Peyer's patch (tissue), 4 donors: ENCODE data around the gene TRPM3. TPM values are rescaled to one million over a fixed set of nuclear protein-coding genes. Genes with fewer than 3 reads are reported as not detected.
"Not testable (repeated sequence)": the region's sequence is repeated elsewhere in the genome, so short reads cannot be mapped to it uniquely, and the experiment has no call there.

Source experiments
- DNase-seq, 3 donors: peaks; one replicate each; pipeline ENCODE4 v3.0.0-alpha.2; 2017 to 2019
- H3K27ac ChIP-seq, 4 donors: fragments of 200-600 bp; sonication (generic); one replicate each; pipeline ENCODE4 v1.5.1; 2016 to 2019
- H3K27me3 ChIP-seq, 2 donors: fragments of 200-600 bp; sonication (generic); one replicate each; pipeline ENCODE4 v1.5.1; 2019
- H3K36me3 ChIP-seq, 3 donors: fragments of 200-600 bp; sonication (generic); one replicate each; pipeline ENCODE4 v1.5.1; 2016 to 2019
- H3K4me1 ChIP-seq, 4 donors: fragments of 200-600 bp; sonication (generic); one replicate each; pipeline ENCODE4 v1.5.1; 2016 to 2019
- H3K4me3 ChIP-seq, 4 donors: fragments of 200-600 bp; sonication (generic); 1 replicate in 3 of 4; 2 replicates in 1 of 4; pipeline ENCODE4 v1.5.1; 2016 to 2019; ENCODE audit warnings: mild to moderate bottlenecking in 1 of 4
- H3K9me3 ChIP-seq, 4 donors: fragments of 200-600 bp; sonication (generic); one replicate each; pipeline ENCODE4 v1.5.1; 2016 to 2019; ENCODE audit warnings: mild to moderate bottlenecking in 1 of 4
- CTCF ChIP-seq, 6 experiments: fragments of 450-650 bp in 4 of 6; fragments of 200-600 bp in 2 of 6; sonication (generic) in 1 of 6; IDR thresholded peaks; one replicate each; pipeline ENCODE4 v1.5.1; 2017 to 2019; ENCODE audit warnings: antibody characterized with exemption in 6 of 6, mild to moderate bottlenecking in 3 of 6, moderate library complexity in 1 of 6
- POLR2A ChIP-seq, 2 donors: fragments of 450-650 bp; IDR thresholded peaks; one replicate each; pipeline ENCODE4 v1.5.1; 2017; ENCODE audit warnings: antibody characterized with exemption in 2 of 2, mild to moderate bottlenecking in 2 of 2, moderate library complexity in 2 of 2
- total RNA-seq, 4 donors: library from RNA; depleted of rRNA; stranded (reverse); fragments of >200 nt; gene quantifications; one replicate each; pipeline ENCODE4 v1.1.0, GENCODE V29; 2016

The TRPM3 gene
- total RNA-seq, 4 donors from 2014 or later = 0.28 to 0.80 TPM; not detected in 2

DNA sequence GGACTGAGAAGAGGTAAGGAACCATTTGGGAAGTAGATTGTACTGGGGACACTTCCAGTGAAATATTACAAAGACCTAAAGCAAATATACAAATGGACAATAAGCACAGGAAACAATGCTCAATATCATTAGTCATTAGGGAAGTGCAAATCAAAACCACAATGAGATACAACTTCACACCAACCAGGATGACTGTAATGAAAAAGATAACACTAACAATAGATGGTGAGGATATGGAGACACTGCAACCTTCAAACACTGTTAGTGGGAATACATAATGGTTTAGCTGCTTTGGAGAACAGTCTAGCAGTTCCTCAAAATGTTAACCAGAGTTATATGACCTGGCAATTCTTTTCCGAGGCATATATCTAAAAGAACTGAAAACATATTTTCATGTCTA is 149.7 kb downstream of the TRPM3 start:
- TF ChIP-seq POLR2A (IDR thresholded peaks at IDR 0.05) (no peak), CTCF (IDR thresholded peaks at IDR 0.05) (no peak)
- H3K36me3 ChIP-seq = no peaks in the 10 kb centered on the region
- H3K4me3 ChIP-seq = no peak overlapping the region
- no peaks in the 10 kb centered on the region for H3K9me3 ChIP-seq
- no peaks in the 10 kb centered on the region for H3K27me3 ChIP-seq
- H3K4me1 ChIP-seq = no peaks in the 10 kb centered on the region
- no peak overlapping the region for H3K27ac ChIP-seq
- DNase-seq = no peak

- not testable (repeated sequence) for H3K9me3 ChIP-seq, DNase-seq, H3K27ac ChIP-seq, H3K27me3 ChIP-seq, H3K4me1 ChIP-seq, H3K4me3 ChIP-seq, H3K36me3 ChIP-seq
Measured at GRCh38 chr9:70966380-70966779, 155.0 kb downstream of the TRPM3 start.

DNA sequence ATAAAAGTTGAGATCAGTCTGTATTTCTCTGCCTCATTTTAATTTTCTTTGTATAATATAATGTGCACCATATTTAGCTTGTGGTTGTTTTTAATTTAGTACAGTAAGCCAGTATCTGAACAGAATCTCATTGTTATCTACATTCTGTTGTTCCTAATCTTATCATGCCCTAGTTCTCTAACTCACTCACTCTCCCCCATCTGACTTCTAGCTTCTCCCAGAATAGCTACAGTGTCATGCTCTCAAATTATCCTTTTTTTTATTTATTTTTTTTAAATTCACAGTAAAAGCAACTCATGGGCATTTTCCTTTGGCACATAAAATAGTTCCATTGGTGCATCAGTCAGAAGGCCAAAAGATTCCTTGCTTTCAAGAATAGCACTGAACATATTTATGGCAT is 156.6 kb downstream of the TRPM3 start:
- Histone ChIP-seq H3K4me1 (no peaks in the 10 kb centered on the region), H3K27ac (no peak overlapping the region), H3K9me3 (no peaks in the 10 kb centered on the region), H3K27me3 (no peaks in the 10 kb centered on the region), H3K4me3 (no peak overlapping the region), H3K36me3 (no peaks in the 10 kb centered on the region)
- TF ChIP-seq CTCF (IDR thresholded peaks at IDR 0.05) = no peak
- no peak for TF ChIP-seq POLR2A (IDR thresholded peaks at IDR 0.05)
- DNase-seq = no peak

DNA sequence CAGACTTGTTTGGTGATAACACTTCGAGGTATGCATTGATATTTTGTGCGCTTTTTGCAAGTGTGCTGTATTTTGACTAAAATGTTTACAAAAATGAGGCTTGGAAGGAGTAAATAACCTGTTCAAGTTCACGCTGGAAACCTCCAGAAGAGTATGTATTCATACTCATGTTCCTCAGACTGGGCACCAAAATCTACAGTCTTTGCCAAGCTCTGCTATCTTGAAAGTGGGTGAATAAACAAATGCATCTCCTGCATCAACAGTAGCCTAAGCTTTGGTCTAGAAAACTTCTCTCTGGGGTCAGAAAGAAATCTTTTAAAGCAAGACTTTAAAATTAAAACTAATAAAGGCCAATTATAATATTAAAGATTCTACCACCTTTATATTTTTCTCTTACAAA is 157.9 kb downstream of the TRPM3 start:
- H3K4me3 ChIP-seq = no peak overlapping the region
- H3K4me1 ChIP-seq = no peaks in the 10 kb centered on the region
- H3K27ac ChIP-seq = no peak overlapping the region
- H3K27me3 ChIP-seq = no peaks in the 10 kb centered on the region
- H3K9me3 ChIP-seq = no peaks in the 10 kb centered on the region
- TF ChIP-seq CTCF (IDR thresholded peaks at IDR 0.05) (no peak), POLR2A (IDR thresholded peaks at IDR 0.05) (no peak)
- no peaks in the 10 kb centered on the region for H3K36me3 ChIP-seq
- DNase-seq = no peak

- Histone ChIP-seq H3K36me3 (no peaks in the 10 kb centered on the region), H3K4me1 (no peaks in the 10 kb centered on the region), H3K27ac (no peak overlapping the region), H3K27me3 (no peaks in the 10 kb centered on the region), H3K4me3 (no peak overlapping the region), H3K9me3 (no peaks in the 10 kb centered on the region)
- TF ChIP-seq POLR2A (IDR thresholded peaks at IDR 0.05) (no peak), CTCF (IDR thresholded peaks at IDR 0.05) (no peak)
- no peak for DNase-seq
Measured at GRCh38 chr9:70962761-70963440, 158.5 kb downstream of the TRPM3 start.

DNA sequence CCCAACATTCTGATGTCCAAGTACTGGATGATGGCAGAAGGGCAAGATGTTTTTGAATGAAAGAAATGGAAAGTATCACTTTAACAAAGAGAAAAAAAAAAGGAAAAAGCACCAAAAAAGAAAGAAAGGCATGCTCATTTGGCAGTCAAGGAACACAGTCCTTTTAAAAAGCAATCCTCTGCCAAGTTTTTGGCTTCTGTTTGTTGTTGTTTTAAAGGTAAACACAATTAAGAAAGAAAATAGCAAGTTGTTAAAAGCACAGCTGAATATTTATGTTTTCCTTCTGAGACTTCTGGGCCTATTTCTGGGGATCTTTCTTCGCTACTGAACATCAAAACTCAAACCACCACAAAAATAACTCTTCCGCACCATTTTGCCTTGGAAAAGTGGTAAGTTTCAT is 162.1 kb downstream of the TRPM3 start:
- TF ChIP-seq CTCF (IDR thresholded peaks at IDR 0.05) (no peak), POLR2A (IDR thresholded peaks at IDR 0.05) (no peak)
- no peaks in the 10 kb centered on the region for H3K36me3 ChIP-seq
- H3K4me1 ChIP-seq = no peaks in the 10 kb centered on the region
- no peak for DNase-seq
- H3K27me3 ChIP-seq = no peaks in the 10 kb centered on the region
- H3K4me3 ChIP-seq = no peak overlapping the region
- H3K9me3 ChIP-seq = no peaks in the 10 kb centered on the region
- no peak overlapping the region for H3K27ac ChIP-seq
